Lower lobe of right lung (tissue), 2 donors: Measurements from ENCODE around the gene ABR. TPM values are rescaled to one million over a fixed set of nuclear protein-coding genes. Genes with fewer than 3 reads are reported as not detected.

ENCODE experiments used
- ATAC-seq, 2 donors: fragments of 200-7000 bp; cut with Tn5 transposase; one replicate each; pipeline ENCODE4 v1.9.1; 2020 to 2022; ENCODE audit warnings: mild to moderate bottlenecking in 2 of 2, moderate library complexity in 2 of 2
- DNase-seq: peaks from one replicate; pipeline ENCODE4 v3.0.0-alpha.2; 2020
- H3K27ac ChIP-seq: fragments of 200-600 bp; one replicate; pipeline ENCODE4 v1.8.0; 2022
- H3K27me3 ChIP-seq: fragments of 200-600 bp; one replicate; pipeline ENCODE4 v1.8.0; 2022; ENCODE audit warnings: low read depth
- H3K36me3 ChIP-seq: fragments of 200-600 bp; one replicate; pipeline ENCODE4 v1.8.0; 2022; ENCODE audit warnings: mild to moderate bottlenecking
- H3K4me1 ChIP-seq: fragments of 200-600 bp; one replicate; pipeline ENCODE4 v1.8.0; 2022
- H3K4me3 ChIP-seq: fragments of 200-600 bp; one replicate; pipeline ENCODE4 v1.8.0; 2022; ENCODE audit warnings: mild to moderate bottlenecking
- H3K9me3 ChIP-seq: fragments of 200-600 bp; one replicate; pipeline ENCODE4 v1.8.0; 2022
- intact Hi-C: fragments of 100-400 bp; cut with DNase I; formaldehyde crosslinking; loops from one replicate; pipeline ENCODE4 v1.11.0; 2022
- total RNA-seq: library from RNA; stranded (reverse); fragmentation: NEBNext Ultra II Directional; extraction: Animal tissue kit (Norgen Biotek cat#: 25700); gene quantifications from one replicate; pipeline ENCODE4 v1.2.1, GENCODE V29; 2021
- TF ChIP-seq, protein P1 (sequence below): fragments of 200-600 bp; IDR thresholded peaks from one replicate; pipeline ENCODE4 v1.8.0; 2022; ENCODE audit warnings: antibody characterized with exemption, mild to moderate bottlenecking
- donor health status: DM: no; HTN: yes; CAD: no; lungs with severe emphysema.

The ABR gene
- total RNA-seq, 1 donor from 2014 or later = 212 TPM

DNA sequence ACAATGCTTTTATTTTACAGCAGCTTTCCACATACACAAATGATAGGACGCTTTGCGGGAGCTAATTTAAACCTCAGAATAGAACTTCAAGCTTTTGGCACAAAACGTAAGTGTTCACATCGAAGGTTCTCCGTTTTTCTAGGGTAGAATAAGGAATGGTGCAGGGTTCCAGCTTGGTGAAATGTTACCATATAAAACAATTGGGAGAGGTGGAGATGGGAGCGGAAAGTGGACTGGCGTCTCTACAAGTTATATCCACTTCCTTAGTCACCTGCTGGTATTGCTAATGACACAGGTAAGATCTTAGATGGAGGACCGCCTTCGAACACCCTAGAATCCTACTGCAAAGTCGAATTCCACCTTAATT, 198.5 kb downstream of the ABR start:
- H3K4me3 ChIP-seq = no peak overlapping the region
- intact Hi-C loops = no loop called here

DNA sequence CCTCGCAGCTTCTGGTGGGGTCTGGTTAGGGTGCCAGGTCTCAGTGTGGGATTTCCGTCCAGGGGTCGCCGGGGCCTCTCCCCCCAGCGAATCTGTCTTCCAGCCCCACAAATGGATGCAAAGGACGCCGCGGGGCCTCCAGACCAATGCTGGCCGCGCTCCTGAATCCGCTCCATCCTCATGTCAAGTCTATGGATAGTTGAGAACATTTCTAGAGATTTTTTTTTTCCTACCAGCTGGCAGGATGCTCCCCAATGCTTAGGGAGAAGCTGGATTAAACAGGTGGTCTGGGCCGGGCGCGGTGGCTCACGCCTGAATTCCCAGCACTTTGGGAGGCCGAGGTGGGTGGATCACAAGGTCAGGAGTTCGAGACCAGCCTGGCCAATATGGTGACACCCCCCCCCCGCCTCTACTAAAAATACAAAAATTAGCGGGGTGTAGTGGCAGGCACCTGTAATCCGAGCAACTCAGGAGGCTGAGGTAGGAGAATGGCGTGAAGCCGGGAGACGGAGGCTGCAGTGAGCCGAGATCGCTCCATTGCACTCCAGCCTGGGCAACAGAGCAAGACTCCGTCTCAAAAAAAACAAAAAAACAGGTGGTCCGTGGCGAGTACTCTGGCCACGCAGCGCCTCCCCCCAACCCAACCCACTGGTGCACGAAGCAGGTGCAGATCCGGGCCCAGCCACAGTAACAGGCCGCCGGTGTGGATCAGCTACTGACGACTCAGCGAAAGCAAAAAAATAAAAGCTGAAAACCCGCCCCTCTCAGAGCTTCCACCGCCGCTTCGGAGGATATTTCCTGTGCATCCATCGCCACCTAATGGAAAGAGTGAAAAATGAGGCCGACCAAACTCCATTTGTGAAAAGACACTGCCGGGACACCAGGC, 199.1 kb downstream of the ABR start:
- DNase-seq (peak; percentile 78), ATAC-seq (peak; percentile 77 to 80)
- Histone ChIP-seq H3K4me1 (peaks cover 40% of the 10 kb centered on the region), H3K27ac (peak overlapping the region; percentile 68), H3K4me3 (peak overlapping the region; percentile 72), H3K36me3 (no peaks in the 10 kb centered on the region), H3K27me3 (no peaks in the 10 kb centered on the region), H3K9me3 (no peaks in the 10 kb centered on the region)
- intact Hi-C loops = no loop called here
- TF ChIP-seq, protein P1, sequence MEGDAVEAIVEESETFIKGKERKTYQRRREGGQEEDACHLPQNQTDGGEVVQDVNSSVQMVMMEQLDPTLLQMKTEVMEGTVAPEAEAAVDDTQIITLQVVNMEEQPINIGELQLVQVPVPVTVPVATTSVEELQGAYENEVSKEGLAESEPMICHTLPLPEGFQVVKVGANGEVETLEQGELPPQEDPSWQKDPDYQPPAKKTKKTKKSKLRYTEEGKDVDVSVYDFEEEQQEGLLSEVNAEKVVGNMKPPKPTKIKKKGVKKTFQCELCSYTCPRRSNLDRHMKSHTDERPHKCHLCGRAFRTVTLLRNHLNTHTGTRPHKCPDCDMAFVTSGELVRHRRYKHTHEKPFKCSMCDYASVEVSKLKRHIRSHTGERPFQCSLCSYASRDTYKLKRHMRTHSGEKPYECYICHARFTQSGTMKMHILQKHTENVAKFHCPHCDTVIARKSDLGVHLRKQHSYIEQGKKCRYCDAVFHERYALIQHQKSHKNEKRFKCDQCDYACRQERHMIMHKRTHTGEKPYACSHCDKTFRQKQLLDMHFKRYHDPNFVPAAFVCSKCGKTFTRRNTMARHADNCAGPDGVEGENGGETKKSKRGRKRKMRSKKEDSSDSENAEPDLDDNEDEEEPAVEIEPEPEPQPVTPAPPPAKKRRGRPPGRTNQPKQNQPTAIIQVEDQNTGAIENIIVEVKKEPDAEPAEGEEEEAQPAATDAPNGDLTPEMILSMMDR = peak; percentile 77

More for the DNA sequence above, 198.5 kb downstream of the ABR start:
- H3K36me3 ChIP-seq = no peaks in the 10 kb centered on the region
- TF ChIP-seq, protein P1 = no peak
- peaks cover 34% of the 10 kb centered on the region for H3K4me1 ChIP-seq
- ATAC-seq = no peak
- no peak overlapping the region for H3K27ac ChIP-seq
- no peaks in the 10 kb centered on the region for H3K9me3 ChIP-seq
- no peaks in the 10 kb centered on the region for H3K27me3 ChIP-seq
- no peak for DNase-seq

DNA sequence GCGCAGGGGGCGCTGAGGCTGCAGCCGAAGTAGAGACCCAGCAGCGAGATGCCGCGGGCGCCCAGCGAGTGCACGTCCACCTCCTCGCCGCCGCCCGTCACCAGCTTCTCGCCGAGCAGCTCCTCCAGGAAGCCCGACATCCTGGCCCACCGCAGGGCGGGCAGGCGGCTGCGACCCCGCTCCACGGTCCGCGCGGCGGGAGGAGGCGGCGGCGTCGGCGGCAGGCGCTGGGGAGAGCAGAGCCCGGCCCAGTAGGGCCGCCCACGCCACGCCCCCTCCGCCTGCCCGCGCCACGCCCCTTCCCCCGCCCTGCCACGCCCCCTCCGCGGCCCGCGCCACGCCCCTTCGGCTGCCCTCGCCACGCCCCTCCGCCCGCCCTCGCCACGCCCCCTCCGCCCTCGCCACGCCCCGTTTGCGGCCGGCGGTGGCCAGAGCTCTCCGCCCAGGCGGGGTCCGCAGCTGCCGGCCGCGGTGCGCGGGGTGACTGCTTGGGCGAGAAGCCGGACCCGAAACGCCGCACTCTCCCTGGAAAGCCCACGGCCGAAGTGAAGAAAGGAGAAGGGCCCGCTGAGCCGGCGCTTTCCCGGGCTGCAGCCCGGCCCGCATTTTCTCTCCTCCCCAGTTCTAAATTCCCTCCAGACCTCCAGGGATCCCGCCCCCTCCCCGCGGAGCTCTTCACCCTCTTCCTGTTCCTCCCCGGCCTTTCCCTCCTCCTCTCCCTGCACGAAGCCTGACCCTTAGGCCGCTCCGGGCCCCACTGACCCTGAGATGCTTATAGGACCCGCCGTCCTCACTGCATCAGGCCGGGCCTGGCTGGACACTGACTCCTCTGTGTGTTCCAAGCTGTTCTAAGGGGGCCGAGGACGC, 200.0 kb downstream of the ABR start, which contains the start of gene NXN:
TSS of gene NXN (minus strand) at position 238 of the 867 bp plus-strand sequence.
- ATAC-seq (peak; percentile 95 to 98), DNase-seq (peak; percentile 89)
- Histone ChIP-seq H3K4me1 (peaks cover 48% of the 10 kb centered on the region), H3K36me3 (no peaks in the 10 kb centered on the region), H3K27me3 (no peaks in the 10 kb centered on the region), H3K4me3 (peak within 1 kb of the TSS; percentile 72), H3K9me3 (no peaks in the 10 kb centered on the region), H3K27ac (peak within 1 kb of the TSS; percentile 74)
- intact Hi-C loops = no loop called here
- TF ChIP-seq, protein P1 = peak; percentile 8

DNA sequence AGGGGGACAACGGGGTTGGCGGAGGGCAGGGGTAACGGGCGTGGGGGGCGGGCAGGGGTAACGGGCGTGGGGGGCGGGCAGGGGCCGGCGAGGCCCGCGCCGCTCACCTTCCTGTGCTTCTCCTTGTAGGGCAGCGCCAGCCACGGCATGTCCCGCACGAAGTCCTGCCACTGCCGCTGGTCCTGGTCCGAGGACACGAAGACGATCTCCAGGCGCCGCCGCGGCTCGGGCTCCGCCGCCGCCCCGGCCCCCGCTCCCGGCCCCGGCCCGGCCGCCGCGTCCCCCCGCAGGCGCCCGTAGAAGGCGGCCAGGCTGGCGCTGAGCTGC, 200.6 kb downstream of the ABR start:
- H3K4me1 ChIP-seq = peaks cover 51% of the 10 kb centered on the region
- intact Hi-C loops = no loop called here
- TF ChIP-seq, protein P1 = no peak
- H3K4me3 ChIP-seq = peak overlapping the region; percentile 72
- H3K27me3 ChIP-seq = no peaks in the 10 kb centered on the region
- no peak overlapping the region for H3K27ac ChIP-seq
- no peaks in the 10 kb centered on the region for H3K9me3 ChIP-seq
- DNase-seq (no peak), ATAC-seq (peak; percentile 57 to 63)
- H3K36me3 ChIP-seq = no peaks in the 10 kb centered on the region
